HG03066 (cell line): ENCODE measurements around the gene SARM1.
A peak's percentile ranks its signal among the peaks of the same experiment; 100 is the strongest.

Experiments
- ATAC-seq: cut with Tn5 transposase; IDR thresholded peaks from one replicate; pipeline ENCODE4 v1.9.1; 2021; ENCODE audit warnings: low read depth; ENCODE audit not compliant: unreplicated experiment

SARM1 gene

DNA sequence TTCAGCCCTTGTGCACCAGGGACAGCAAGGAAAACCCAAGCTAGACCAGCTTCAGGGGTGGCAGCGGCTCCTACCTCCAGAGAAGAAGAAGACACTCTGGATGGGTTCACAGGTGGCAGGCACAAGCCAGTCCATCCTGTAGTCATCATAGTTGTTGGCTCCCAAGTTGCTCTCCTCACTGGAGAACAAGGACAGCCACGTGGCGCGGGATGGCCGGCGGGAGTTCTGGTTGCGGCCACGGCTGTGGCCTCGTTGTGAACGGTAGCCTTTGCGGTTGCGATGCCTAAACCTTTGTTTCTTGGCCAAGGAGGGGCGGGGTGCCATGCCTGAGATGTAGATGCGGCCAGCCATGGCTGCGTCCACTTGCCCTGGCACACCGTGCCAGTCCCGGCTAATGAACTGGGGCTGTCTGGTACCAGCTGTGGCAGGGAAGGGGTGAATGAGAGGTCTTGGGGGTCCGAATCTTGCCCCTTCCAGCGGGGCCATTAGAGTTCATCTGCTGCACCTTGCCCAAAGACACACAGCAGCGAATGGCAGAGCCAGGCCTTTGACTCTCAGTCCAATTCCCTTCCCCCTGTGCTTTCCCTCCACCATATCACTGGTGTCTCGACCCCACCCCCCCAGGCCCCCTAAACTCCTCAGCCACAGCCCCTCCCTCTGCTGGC, 3.7 kb upstream of the SARM1 start:
- ATAC-seq = no peak

DNA sequence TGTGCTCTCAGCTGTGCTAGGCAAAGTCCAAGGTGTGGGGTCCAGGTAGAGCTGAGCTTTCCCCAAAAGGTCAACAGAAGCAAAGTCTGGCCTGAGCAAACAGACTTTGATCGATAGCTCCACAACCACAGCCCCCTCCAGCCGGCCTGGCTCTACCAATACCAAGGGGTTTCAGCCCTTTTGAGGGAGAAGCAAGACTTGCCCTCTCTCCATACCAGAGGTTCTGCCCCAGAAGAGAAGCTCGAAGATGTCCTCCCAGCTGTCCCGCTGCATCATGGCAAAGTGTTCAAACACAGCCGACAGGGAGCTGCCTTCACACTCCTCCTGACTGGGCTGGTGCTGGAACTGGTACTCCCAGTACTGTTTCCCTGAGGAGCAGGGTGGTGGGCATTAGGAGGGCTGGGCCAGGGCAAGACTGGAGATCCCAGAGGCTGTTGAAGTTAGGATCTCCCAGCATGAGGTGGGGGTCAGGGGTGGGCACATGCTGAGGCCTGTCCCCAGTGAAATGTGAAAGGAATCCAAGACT, 3.1 kb upstream of the SARM1 start:
- no peak for ATAC-seq

GRCh38 chr17:28368915-28369683, 2.4 kb upstream of the SARM1 start:
- ATAC-seq = no peak

- ATAC-seq = no peak
Measured at GRCh38 chr17:28369684-28370034, 1.8 kb upstream of the SARM1 start.

GRCh38 chr17:28370035-28370743, 1.3 kb upstream of the SARM1 start, which contains the start of gene VTN:
Gene VTN (minus strand): TSS chr17:28370307. CDS start chr17:28370203, 104 bp downstream.
- ATAC-seq = no peak

GRCh38 chr17:28370744-28371103, 770 bp upstream of the SARM1 start:
- ATAC-seq = no peak

GRCh38 chr17:28372203-28372944, 880 bp downstream of the SARM1 start:
- ATAC-seq = no peak

DNA sequence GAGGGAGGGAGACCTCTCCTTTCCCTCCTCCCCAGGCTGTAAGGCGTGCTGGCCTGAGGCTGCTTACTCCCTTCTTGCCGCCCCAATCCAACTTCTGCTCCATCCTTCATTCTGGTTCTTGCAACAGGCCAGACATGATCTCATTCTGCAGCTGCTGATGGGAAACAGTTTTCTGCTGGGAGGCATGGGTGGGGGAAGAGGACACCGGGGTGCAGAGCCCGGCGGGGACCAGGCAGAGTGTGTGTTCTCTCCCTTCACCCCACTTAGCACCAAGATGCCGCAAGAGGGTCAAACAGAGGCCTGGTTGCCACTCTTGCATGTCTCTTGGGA, 1.4 kb downstream of the SARM1 start:
- no peak for ATAC-seq

- ATAC-seq = no peak
Measured at GRCh38 chr17:28379814-28380801, 8.6 kb downstream of the SARM1 start.

- ATAC-seq = no peak
Measured at GRCh38 chr17:28381141-28381825, 9.8 kb downstream of the SARM1 start.

GRCh38 chr17:28384281-28385036, 13.0 kb downstream of the SARM1 start:
- ATAC-seq = peak; percentile 67

DNA sequence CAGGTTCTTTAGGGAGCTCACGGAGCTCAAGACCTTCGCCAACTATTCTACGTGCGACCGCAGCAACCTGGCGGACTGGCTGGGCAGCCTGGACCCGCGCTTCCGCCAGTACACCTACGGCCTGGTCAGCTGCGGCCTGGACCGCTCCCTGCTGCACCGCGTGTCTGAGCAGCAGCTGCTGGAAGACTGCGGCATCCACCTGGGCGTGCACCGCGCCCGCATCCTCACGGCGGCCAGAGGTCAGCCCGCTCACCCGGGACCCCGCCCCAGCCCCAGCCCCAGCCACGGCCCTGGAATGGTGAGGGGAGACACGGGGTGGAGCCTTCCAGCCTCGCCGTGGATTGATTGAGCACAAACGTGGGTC, 13.5 kb downstream of the SARM1 start:
- ATAC-seq = peak; percentile 16

- ATAC-seq = no peak
Measured at GRCh38 chr17:28385406-28385805, 13.9 kb downstream of the SARM1 start.

DNA sequence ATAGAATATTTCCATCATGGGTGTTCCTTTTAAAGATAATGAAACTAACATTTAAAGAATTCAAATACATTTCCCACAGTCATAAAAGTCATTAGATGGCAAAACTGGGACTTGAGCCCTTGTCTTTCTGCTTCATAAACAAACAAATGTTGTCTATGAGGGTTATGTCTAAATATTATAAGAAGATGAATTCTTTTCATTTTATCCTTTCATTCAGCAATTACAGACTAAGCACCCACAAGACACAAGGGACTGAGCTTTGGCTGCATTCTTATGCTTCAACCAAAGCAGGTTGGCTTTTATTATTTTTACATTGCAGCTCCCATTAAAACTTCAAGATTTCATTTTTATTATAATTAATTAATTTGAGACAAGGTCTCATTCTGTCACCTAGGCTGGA, 14.9 kb downstream of the SARM1 start:
- ATAC-seq = no peak

DNA sequence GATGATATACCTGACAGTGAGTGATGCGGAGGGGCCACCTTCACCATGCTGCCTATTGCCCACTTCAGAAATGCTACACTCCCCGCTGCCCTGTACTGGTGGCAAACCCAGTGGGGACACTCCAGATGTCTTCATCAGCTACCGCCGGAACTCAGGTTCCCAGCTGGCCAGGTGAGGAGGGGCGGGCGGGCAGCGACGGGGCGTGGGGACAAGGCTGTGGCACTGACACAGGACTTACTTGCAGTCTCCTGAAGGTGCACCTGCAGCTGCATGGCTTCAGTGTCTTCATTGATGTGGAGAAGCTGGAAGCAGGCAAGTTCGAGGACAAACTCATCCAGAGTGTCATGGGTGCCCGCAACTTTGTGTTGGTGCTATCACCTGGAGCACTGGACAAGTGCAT, 16.6 kb downstream of the SARM1 start:
- no peak for ATAC-seq

DNA sequence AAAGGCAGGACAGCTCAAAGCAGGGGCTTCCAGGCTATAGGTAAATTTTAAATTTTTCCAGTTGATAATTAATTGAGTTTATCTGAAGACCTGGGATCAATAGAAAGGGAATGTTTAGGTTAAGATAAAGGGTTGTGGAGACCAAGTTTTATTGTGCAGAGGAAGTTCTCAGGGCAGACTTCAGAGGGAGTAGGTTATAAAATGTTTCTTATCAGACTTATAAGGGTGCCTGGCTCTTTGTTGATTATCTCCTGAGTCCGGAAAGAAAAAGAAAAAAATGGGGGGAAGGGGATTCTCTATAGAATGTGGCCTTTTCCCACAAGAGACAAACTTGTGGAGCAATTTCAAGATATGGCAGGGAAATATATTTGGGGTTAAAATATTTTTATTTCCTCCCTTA, 18.6 kb downstream of the SARM1 start:
- no peak for ATAC-seq

DNA sequence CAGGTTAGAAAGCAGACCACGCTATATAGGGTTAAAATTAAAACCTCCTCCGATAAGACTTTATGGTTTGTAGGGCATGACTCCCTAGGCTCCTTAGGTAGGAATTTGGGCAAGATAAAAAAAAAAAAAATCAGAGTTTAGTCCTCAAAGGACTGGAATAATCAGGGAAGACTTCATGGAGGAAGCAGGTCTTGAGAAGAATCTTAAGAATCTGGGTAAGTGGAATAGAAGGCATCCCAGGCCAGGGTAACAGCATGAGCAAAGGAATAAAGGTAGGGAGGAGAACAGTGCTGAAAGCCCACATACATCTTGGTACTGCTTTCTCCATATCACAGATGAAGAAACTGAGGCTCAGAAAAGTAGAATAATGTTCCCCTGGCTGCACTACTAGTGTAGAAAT, 19.1 kb downstream of the SARM1 start:
- ATAC-seq = no peak

DNA sequence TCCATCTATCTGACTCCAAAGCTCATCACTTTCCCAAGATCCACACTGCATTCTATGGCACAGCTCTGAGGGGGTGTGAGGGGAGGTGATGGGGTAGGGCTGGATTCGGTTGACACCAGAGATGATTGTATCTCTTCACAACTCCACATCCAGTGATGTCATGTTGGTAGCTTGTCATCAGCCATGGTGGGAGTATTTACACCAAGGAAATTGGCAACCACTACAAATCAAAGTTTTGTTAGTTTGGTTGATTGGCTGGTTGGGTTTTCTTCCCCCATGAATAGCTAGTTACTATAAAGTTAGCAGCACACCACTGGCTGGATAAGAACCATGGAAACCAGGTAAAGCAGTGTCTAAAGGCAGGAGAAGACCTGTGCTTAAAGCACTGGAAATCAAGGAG, 19.5 kb downstream of the SARM1 start:
- no peak for ATAC-seq

GRCh38 chr17:28391401-28391800, 19.9 kb downstream of the SARM1 start:
- no peak for ATAC-seq
